ENCODE results near the gene C4orf50.
A peak's percentile ranks its signal among the peaks of the same experiment; 100 is the strongest.
"Not testable (repeated sequence)": the region's sequence is repeated elsewhere in the genome, so short reads cannot be mapped to it uniquely, and the experiment has no call there.

The C4orf50 gene

DNA sequence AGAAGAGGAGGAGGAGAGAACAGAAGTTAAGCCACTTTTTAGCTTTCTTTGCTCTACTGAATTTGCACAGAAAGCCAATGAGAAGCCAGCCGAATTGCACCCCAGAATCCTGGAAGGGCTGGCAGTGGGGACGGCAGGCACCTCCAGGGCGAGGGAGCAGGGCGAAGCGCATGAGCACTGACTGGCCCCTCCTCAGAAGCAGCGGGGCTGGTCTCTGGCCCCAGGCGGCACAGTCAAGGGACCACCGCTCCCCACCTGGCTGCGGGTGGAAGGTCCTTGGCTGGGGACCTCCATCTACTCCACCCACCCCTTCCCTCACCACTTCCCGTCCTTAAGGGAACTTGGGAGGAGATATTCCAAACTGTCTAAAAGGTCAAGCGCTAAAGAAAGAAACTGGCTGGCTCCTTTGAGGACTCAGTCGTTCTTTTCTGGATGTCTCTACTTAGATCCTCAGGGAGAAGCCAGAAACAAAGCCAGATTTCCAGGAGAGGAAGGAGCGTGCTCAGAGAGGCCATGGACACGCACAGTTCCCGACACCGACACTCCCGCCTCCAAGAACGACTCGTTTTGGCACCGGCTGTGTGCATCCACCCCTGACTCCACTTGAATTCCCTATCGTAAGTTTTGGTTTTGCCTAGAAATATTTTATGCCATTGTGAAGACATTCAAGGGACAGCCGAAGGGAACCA, 65.8 kb downstream of the C4orf50 start:
- DNase-seq (ENCODE audit: low read depth in 1 of 2, low spot score in 1 of 2), result no peak
- TF ChIP-seq JUND (IDR thresholded peaks at IDR 0.05; ENCODE audit: low read depth), result no peak

DNA sequence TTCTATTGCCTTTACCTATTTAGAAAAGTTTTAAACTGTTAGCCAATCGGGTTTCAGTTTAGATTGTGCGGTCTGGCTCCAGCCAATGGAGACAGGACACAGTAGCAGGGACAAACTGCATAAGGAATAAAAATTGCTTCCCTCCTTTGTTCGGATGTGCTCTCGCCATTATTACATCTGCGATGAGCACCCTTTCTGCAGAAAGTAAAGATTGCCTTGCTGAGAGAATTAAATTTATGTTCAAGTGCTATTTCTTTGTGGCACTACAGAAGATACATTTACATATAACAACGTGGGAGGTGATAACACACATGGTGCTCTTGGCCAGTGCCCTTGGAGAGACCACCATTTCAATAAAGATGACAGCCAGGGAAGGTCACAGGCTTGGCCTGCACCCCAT, 71.6 kb downstream of the C4orf50 start:
- in situ Hi-C loops (cut with HindIII; ENCODE audit: low pct_unique_long_range_greater_than_20kb, low sequenced_read_pairs); DNase-seq (ENCODE audit: low read depth in 1 of 2, low spot score in 1 of 2): not testable (repeated sequence)

More for the DNA sequence above, 65.8 kb downstream of the C4orf50 start:
- in situ Hi-C loops (cut with HindIII; ENCODE audit: low pct_unique_long_range_greater_than_20kb, low sequenced_read_pairs), result no loop called here

DNA sequence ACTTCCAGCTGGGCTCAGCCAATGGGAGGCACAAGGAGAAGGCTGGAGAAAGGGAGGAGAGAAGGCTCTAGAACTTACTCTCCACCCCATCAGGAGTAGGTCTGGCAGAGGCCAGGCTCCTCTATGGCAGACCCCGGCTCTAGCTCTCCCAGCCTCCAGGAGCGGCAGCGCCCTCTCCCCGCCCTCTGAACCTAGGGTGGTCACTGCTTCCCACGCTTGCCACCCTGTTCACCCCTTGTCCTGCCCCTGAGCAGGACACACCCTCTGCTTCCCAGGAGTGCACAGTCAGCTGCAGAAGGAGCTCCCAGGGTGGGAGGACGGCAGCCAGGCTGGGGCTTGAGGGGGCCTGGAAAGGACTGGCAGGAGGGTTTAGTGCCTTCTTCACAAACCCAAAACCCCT, 72.3 kb downstream of the C4orf50 start:
- in situ Hi-C loops (cut with HindIII; ENCODE audit: low pct_unique_long_range_greater_than_20kb, low sequenced_read_pairs), result no loop called here

DNA sequence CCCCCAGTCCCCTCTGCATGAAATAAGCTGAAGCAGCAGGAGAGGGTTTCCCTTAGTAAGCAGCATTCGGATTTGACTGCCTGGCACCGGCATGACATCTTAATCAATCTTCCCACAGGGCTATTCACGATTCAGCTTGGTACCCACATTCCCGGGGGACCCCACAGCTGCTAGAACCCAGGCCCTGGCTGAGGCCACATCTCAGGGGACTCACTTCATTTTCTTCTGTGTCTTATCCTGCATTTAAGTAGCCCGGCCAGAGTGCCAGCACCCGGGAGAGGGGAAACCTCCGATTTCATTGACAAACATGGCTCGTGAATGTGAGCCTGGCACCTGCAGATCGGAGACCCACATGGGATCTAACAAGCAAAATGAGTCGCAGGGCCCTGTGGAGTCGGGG, 73.1 kb downstream of the C4orf50 start:
- DNase-seq (ENCODE audit: low read depth in 1 of 2, low spot score in 1 of 2), result no peak
- TF ChIP-seq JUND (IDR thresholded peaks at IDR 0.05; ENCODE audit: low read depth), result no peak
- in situ Hi-C loops (cut with HindIII; ENCODE audit: low pct_unique_long_range_greater_than_20kb, low sequenced_read_pairs), result no loop called here

More for the DNA sequence above, 72.3 kb downstream of the C4orf50 start:
- no peak for DNase-seq (ENCODE audit: low read depth in 1 of 2, low spot score in 1 of 2)
- no peak for TF ChIP-seq JUND (IDR thresholded peaks at IDR 0.05; ENCODE audit: low read depth)

DNA sequence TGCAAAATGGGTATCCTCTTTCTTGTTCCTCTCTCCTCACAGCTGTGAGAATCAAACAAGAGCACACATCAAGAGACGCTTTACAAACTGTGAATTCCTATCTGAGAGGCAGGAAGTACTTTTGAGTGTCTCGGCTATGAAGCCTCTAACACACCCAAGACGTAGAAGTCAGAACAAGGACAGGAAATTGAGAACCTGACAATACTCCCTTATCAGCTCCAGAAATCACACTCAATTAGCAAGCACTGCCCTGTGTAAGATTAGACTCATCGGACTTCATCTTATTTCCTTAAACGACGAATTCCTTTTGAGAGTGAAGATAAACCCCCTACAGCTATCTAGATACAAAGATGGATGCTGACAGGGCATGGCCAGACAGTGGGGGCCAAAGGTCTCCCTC, 74.7 kb downstream of the C4orf50 start:
- in situ Hi-C loops (cut with HindIII; ENCODE audit: low pct_unique_long_range_greater_than_20kb, low sequenced_read_pairs), result no loop called here
- TF ChIP-seq JUND (IDR thresholded peaks at IDR 0.05; ENCODE audit: low read depth), result no peak
- no peak for DNase-seq (ENCODE audit: low read depth in 1 of 2, low spot score in 1 of 2)

DNA sequence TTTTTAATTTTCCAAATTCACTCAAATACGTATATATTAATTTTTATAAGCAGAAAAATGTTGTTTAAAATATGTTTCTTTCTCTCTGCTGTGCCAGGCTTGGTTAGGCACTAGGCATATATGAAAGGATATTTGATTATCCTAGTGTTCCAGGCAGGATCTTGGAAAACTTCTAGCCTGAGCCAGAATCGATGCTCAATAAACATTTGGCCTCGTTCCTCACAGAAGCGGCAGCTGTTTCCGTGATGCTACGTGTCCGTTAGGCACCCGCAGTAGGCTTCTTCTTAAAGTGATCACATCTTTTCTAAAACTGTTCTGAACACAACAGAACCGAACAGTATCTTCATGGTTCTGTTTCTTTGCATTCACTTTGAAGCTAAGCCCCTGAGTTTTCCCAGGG, 75.3 kb downstream of the C4orf50 start:
- no peak for TF ChIP-seq JUND (IDR thresholded peaks at IDR 0.05; ENCODE audit: low read depth)
- DNase-seq (ENCODE audit: low read depth in 1 of 2, low spot score in 1 of 2), result no peak
- in situ Hi-C loops (cut with HindIII; ENCODE audit: low pct_unique_long_range_greater_than_20kb, low sequenced_read_pairs), result no loop called here

DNA sequence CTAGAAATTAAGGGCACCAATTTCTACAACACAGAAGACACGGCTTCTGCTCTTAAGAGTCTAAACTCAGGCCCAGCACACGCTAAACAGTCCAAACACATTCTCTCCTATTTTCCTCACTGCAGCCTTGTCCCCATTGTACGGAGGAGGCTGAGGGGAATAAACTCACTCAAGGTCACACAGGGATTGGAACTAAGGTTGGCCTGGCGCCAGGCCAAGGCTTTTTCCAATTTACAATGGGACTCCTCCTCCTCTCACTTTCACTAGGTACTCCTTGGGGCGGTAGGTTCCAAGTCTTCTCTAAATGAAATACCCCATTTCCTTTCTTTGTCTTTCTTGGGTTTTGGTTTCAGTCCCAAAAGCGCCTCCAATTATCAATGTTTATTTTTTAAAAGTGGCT, 76.6 kb downstream of the C4orf50 start:
- in situ Hi-C loops (cut with HindIII; ENCODE audit: low pct_unique_long_range_greater_than_20kb, low sequenced_read_pairs), result no loop called here
- TF ChIP-seq JUND (IDR thresholded peaks at IDR 0.05; ENCODE audit: low read depth), result no peak
- peak in 1 of 2 experiments; percentile 15 for DNase-seq (ENCODE audit: low read depth in 1 of 2, low spot score in 1 of 2)

DNA sequence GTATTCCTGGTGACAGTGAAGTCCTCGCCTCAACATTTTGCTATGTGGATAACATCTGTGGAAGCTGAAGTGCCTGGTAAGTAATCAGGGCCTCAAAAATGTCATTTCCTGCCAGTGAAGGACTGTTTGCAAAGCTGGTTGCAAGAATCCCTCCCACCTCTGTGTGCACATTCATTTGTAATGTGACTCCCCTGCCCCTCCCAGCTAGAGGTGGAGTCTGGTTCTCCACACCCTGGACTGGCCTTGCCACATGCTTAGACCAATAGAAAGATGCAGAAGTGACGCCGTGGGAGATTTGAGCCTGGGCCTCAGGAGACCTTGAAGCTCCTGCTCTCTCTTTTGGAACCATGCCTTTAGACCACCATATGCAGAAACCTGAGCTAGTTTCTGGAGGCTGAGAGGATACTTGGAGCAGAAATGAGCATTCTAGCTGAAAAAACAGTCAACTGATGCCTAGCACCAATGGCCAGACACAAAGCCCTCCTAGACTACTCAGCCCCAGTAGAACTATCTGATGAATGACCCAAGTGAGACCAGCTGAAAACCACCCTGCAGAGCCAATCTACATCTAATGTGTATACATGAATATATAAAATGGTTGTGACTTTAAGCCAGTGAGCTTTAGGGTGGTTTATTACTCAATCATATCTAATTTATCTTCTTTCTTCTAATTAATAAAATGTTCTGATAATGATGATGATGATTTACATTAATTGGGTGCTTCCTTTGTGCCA, 77.6 kb downstream of the C4orf50 start:
- DNase-seq (ENCODE audit: low read depth in 1 of 2, low spot score in 1 of 2), result peak in 1 of 2 experiments; percentile 93
- no peak for TF ChIP-seq JUND (IDR thresholded peaks at IDR 0.05; ENCODE audit: low read depth)
- in situ Hi-C loops (cut with HindIII; ENCODE audit: low pct_unique_long_range_greater_than_20kb, low sequenced_read_pairs), result no loop called here

DNA sequence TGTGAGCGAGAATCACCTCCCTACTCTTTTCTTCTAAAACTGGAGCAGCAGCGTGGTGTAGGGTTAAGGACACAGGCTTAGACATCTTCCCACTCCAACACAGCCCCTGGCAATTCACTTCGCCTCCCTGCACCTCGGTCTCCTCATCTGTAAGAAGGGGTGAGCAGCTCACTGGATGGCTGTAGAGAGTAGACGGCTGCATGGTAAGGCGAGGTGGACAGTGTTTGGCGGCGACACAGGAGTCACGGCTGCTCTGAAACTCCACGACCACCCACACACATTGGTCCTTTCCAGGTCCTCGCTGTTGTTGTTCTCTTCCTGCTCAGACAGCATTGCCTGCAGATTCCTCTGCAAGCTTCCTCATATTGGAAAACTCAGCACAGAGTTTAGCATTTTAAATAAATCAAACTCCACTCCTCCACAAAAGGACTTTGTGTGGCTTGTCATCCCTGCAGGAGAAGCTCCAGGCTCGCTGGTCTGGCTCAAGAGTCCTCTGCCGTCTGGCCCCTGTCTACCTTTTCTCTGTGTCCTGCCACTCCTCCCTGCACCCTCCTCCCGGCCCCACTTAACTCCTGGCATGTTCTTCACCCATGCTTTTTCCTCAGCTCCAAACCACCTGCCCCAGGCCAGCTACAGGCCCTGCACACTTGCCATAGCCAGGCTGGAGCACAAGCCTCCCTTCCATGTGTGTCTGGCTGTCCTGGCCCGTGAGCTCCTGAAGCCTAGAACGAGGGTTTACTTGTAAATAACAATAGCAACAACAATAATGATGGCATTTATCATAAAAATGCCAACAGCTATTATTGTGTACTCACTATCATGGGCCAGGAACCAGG, 84.0 kb downstream of the C4orf50 start:
- in situ Hi-C loops (cut with HindIII; ENCODE audit: low pct_unique_long_range_greater_than_20kb, low sequenced_read_pairs), result no loop called here
- DNase-seq (ENCODE audit: low read depth in 1 of 2, low spot score in 1 of 2), result no peak
- no peak for TF ChIP-seq JUND (IDR thresholded peaks at IDR 0.05; ENCODE audit: low read depth)

DNA sequence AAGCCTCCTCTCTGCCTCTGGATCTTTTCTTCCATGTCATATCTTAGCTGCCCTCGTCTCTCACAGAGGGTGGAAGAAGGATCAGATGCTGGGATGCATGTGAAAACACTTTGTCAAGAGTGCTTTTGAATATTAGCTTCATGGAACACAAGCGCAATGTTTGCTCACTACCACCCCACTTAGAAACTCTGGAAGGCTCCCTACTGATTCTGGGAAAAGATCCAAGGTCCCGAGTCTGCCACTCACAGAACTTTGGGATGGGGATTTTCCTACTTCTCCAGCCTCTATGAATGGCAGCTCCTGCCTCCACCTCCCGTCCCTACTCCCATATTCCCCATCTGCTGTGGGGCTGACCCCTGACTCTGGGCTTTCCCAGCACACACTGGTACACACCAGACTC, 85.1 kb downstream of the C4orf50 start:
- TF ChIP-seq JUND (IDR thresholded peaks at IDR 0.05; ENCODE audit: low read depth), result no peak
- no peak for DNase-seq (ENCODE audit: low read depth in 1 of 2, low spot score in 1 of 2)
- in situ Hi-C loops (cut with HindIII; ENCODE audit: low pct_unique_long_range_greater_than_20kb, low sequenced_read_pairs), result no loop called here

DNA sequence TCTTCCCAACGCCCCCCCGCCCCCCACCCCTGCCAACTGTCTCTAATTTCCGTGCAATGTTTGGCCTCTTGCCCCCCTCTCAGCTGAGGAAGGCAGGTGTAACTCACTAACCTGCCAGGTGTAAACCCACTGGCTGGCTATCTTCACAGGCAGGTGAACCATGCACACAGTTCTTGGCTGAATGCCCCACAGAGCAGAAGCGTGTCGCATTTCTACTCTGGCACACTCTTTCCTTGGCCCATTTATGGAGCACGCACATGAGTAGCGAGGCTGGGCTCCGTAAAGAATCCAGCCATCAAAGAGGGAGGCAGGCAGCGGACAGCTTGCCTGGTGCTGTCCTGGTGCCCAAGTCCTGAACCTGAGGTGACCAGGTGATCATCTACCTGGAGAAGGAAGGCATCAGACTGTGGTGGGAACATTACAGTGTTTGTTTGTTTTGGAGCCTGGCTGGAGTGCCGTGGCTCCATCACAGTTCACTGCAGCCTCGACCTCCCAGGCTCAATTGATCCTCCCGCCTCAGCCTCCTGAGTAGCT, 86.1 kb downstream of the C4orf50 start:
- DNase-seq (ENCODE audit: low read depth in 1 of 2, low spot score in 1 of 2), result peak in 1 of 2 experiments; percentile 24
- in situ Hi-C loops (cut with HindIII; ENCODE audit: low pct_unique_long_range_greater_than_20kb, low sequenced_read_pairs), result no loop called here

DNA sequence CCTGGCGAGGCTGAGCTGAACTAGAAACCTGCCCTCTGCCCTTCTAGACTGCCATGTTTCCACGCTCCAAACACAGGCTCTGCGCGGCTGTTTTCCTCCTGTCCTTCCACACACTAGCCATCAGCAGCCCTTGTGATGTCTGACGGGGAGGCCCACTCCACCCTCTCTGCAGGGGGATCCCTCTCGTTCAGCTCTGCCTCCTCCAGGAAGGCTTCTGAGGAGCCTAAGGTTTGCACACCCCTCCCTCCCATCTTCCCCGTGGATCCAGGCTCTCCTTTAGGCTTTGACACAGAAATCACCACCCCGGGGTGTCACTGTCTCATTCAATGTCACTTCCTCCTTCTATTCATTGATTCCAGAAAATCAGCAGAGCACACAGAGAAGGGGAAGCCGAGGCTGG, 86.7 kb downstream of the C4orf50 start:
- no peak for TF ChIP-seq JUND (IDR thresholded peaks at IDR 0.05; ENCODE audit: low read depth)
- in situ Hi-C loops (cut with HindIII; ENCODE audit: low pct_unique_long_range_greater_than_20kb, low sequenced_read_pairs), result no loop called here
- DNase-seq (ENCODE audit: low read depth in 1 of 2, low spot score in 1 of 2), result no peak

More for the DNA sequence above, 86.1 kb downstream of the C4orf50 start:
- TF ChIP-seq JUND (IDR thresholded peaks at IDR 0.05; ENCODE audit: low read depth), result no peak
